CD4-positive, alpha-beta T cell treated with Interleukin-6 at 100 ng/mL for 8 hours (primary cell): ENCODE data around the gene THRB.
"Not testable (repeated sequence)": the region's sequence is repeated elsewhere in the genome, so short reads cannot be mapped to it uniquely, and the experiment has no call there.

ENCODE experiments used
- DNase-seq: peaks from one replicate; pipeline ENCODE4 v3.0.0-alpha.2; 2020; ENCODE audit warnings: mixed read lengths, low spot score

Gene THRB

DNA sequence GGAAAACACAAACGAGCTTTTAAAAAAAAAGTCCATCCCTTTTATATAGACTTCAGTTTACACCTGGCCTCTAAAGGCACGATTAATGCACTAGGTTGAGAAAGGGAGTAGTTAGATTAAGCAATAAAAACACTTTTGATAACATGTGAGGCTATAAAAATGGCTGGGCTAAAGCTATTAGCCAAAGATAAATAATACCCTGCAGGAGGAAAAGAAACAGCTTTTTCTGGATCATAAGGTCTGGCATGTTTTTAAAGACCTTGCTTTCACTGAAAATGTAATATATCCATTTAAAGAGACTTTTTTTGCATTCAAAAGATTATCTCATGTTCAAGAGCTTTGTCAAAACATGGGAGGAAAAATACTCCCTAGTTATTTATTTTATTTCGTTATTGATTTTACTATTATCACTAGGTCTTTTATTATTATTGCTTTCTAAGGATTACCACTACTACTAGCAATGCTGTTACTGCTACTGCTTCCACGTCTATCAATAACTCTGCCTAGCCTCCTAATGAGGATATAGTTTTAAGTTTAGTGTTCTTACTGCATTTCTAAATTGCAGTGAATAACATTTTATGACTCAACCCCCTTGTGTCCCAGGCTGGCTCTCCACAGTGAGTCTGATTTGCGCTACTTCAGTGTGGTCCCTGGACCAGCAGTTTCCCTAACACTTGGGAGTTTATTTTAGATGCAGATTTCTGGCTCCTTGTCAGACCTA is 93.4 kb downstream of the THRB start:
- DNase-seq, result no peak

GRCh38 chr3:24400450-24400849 is 94.2 kb downstream of the THRB start:
- DNase-seq, result no peak

GRCh38 chr3:24400015-24400414 is 94.6 kb downstream of the THRB start:
- no peak for DNase-seq

DNA sequence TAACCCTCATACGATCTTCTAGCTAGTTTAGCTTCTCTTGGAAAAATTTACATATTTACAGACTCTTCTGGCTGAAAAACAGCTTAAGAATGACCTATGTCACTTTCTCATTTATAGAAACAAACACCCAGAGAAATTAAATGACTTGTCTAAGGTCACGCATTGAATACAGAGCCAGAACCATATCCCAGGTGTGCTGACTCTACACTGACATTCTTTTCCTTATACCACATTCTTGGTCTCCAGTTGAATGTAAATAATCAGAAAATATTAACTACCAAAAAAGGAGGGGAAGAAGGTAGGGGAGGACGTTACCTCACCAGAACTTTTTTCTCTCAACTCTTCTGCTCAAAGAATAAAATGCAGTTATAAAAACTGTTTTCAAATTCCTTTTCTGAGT is 95.0 kb downstream of the THRB start:
- DNase-seq, result no peak

GRCh38 chr3:24398712-24399111 is 95.9 kb downstream of the THRB start:
- DNase-seq, result not testable (repeated sequence)

DNA sequence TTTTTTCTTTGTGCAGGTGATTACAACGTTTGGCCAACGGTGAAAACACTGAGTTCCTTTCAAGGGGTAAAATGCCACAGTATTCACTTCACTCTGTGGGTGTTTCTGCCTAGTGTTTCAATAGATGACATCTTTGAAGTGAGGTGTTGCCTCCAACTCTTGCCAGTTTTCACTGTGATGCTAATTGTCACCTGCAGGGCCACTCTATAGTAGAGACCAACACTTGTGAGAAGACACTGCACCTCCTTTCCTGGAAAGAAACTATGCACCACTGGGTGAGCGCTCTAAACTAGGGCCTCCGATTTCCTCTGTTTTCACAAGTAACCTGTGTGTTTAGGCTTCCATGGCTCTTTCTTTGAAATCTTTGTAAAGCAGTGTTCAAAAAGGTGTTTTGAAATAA is 98.3 kb downstream of the THRB start:
- DNase-seq, result no peak

GRCh38 chr3:24394754-24395153 is 99.9 kb downstream of the THRB start:
- DNase-seq, result no peak

DNA sequence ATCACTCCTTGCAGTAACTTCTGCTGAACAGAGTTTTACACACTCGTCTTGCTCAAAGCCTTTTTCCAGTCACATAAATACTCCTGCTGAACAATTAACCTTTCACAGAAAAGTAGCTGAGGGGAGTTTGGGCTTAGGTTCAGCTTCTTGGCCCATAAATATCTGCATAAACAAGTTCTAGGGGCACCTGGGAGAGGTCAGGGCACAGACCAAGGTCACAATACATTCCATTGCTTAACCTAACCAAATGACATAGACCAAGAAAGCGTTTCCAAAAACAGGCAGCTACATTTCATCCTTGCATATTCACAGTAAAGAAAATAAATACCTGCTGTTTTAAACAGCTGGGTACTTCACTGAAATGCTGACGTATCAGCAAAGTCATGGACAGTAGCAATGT is 101.3 kb downstream of the THRB start:
- DNase-seq, result no peak

DNA sequence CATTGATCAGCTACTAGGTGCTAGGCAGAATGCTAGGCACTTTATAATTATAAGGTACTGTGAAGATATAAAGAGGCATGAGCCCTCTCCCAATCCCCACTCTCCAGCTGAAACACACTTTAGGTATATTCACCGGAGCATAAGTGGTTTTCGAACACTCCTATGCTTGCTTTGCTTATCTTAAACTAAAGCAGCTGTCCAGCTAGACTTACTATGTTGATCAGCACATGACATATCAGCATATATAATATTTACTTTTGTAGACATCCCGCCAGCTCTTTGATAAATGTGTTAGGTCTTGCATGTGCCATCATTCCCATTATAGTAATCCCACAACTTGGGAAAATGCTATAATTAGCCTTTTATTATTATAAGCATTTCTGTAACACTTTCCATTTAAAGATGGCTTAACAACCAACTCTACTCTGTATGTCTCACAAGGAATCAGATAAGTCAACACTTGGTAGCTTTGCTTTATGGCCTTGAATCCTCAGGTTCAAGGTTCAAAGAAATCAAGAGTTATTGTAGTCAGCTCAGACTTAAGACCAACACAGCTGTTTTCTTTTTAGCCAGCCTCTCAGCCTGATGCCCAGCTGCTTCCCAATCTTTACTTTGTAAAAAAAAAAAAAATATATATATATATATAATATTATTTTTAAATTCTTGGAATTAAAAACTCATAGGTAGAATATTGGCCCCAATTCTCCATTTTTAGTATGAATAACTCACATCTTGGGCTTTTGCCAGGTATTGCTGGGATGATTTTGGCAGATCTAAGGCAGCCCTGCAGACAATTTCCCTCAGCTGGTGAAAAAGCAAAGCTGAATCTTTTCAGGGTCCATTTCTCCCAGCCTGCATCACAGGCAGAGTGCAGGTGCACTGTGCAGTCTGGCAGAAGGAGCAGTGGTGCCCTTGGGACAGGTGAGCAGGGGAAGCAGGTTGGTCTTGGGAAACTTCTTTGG is 104.2 kb downstream of the THRB start:
- no peak for DNase-seq

GRCh38 chr3:24389108-24390090 is 105.3 kb downstream of the THRB start:
- no peak for DNase-seq

DNA sequence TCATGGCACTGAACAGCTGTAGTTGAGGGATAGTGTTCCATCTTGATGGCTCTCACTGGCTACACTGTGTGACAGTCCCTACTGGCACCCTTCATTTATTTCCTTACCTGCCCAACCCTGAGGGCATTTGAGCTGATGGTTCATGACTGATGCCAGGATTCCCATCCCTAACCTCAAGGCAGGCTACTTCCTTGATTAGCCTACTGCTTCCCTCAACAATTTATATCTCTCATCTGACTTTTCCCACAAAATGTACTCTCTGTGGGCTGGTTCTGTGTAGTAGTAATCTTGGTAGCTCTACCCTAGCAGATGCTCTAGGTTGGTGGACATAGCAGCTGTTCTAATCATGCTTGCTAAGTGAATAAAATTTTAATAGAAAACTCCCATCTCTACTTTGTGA is 106.0 kb downstream of the THRB start:
- DNase-seq, result no peak

DNA sequence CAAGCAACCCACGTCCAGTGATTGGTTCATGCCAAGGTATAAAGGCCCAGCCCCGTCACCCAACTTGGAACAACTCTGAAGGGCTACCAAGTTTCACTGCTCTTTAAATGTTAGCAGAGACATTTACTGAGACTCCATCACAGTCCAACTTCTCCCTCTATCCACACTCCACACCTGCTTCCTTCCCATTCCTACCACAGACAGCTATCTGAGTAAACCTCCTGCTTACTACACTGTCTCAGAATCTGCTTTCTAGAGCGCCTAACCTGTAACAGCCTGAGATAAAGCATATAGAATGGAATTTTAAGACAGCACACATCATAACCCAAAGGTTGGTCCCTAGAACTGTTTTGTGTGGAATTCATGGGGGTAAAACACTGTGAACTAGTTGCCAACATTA is 106.5 kb downstream of the THRB start:
- DNase-seq, result no peak

GRCh38 chr3:24387493-24387892 is 107.2 kb downstream of the THRB start:
- DNase-seq, result no peak

GRCh38 chr3:24387000-24387399 is 107.7 kb downstream of the THRB start:
- no peak for DNase-seq

DNA sequence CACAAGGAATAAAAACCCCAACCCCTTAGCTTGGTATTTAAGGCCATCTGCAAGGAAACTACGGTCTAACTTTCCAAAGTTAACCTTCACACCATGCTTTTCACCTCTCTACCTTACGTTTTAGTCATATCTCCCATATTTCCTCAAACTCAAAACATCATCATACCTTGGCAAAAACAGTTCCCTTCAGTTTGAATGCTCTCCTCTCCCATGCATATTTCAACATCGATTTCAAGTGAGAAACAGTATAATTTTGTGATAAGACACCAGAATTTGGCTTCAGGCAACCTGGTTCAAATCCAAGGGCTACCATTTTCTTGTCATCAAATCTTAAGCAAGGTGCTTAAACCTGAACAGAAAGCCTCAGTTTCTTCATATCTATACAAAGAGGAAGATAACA is 108.2 kb downstream of the THRB start:
- no peak for DNase-seq

- DNase-seq, result no peak
These were observed 109.5 kb downstream of the THRB start for GRCh38 chr3:24385012-24385615.

GRCh38 chr3:24382647-24383046 is 112.0 kb downstream of the THRB start:
- no peak for DNase-seq

DNA sequence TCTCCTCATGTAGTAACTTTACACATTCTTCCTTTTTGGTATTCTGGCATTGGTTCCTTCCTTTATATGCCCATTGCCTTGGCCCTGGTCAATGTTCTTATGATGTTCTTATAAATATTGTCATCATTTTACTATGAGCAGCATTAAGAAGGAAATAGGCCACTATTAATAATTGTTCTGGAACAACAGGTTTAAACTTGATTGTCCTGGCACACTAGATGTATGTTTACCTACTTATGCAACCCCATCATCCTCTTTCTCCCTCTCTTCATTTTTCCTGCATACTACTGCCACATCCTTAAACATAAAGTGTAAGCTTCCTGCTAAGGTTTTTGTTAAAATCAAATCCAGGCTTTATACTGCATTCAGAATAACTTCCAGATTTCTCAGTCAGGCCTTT is 114.7 kb downstream of the THRB start:
- DNase-seq, result no peak

- no peak for DNase-seq
These were observed 116.3 kb downstream of the THRB start for GRCh38 chr3:24378313-24378712.

GRCh38 chr3:24377218-24377993 is 117.2 kb downstream of the THRB start:
- no peak for DNase-seq

DNA sequence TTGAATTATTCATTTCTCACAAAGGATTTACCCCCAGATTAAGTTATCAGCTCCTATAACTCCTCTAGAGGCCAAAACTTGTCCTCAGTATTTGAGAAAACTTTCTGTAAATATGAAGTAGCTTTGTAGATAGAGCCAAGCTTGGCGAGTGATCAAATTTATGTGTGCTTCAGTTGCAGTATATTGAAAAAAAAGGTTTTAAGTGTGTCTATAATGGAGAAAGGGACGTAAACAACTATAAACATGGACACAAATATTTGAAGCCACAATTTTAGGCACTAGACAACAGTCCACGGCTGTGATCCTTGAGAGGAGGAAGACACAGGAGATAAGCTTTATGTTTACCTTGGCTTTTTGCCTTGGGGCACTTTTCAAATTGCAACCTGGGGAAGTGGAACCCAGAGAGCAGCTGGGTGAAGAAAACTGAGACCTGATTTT is 118.7 kb downstream of the THRB start:
- no peak for DNase-seq
